IPS DF 6.9 (cell line): ENCODE measurements around the gene CLPSL2.

Experiments used
- DNase-seq: peaks from one replicate; pipeline ENCODE4 v3.0.0-alpha.2; 2013; ENCODE audit warnings: low read depth, low spot score
- H3K27ac ChIP-seq: one replicate; pipeline ENCODE4 v1.5.1; 2013; ENCODE audit warnings: low read length, control low read depth
- H3K27me3 ChIP-seq: 2 replicates; pipeline ENCODE4 v1.6.1; 2013; ENCODE audit warnings: mild to moderate bottlenecking, low read length; ENCODE audit not compliant: control insufficient read depth, insufficient read depth
- H3K36me3 ChIP-seq: 2 replicates; pipeline ENCODE4 v1.6.1; 2013; ENCODE audit warnings: low read length; ENCODE audit not compliant: control insufficient read depth, insufficient read depth
- H3K4me1 ChIP-seq: 2 replicates; pipeline ENCODE4 v1.6.1; 2013; ENCODE audit warnings: low read length; ENCODE audit not compliant: control insufficient read depth, insufficient read depth
- H3K4me3 ChIP-seq: 2 replicates; pipeline ENCODE4 v1.5.1; 2013; ENCODE audit warnings: mild to moderate bottlenecking, low read length
- H3K9me3 ChIP-seq: 2 replicates; pipeline ENCODE4 v1.6.1; 2013; ENCODE audit warnings: low read length, inconsistent platforms; ENCODE audit not compliant: control insufficient read depth, insufficient read depth
- WGBS: extraction: QIAGEN DNeasy Blood & Tissue Kit; methylation state at CpG from one replicate; pipeline ENCODE4 v1.1.7; 2013; ENCODE audit warnings: mixed read lengths, missing lambda C conversion rate; ENCODE audit not compliant: insufficient read length, insufficient coverage; 5-methylcytosine and 5-hydroxymethylcytosine counted together

The CLPSL2 gene

DNA sequence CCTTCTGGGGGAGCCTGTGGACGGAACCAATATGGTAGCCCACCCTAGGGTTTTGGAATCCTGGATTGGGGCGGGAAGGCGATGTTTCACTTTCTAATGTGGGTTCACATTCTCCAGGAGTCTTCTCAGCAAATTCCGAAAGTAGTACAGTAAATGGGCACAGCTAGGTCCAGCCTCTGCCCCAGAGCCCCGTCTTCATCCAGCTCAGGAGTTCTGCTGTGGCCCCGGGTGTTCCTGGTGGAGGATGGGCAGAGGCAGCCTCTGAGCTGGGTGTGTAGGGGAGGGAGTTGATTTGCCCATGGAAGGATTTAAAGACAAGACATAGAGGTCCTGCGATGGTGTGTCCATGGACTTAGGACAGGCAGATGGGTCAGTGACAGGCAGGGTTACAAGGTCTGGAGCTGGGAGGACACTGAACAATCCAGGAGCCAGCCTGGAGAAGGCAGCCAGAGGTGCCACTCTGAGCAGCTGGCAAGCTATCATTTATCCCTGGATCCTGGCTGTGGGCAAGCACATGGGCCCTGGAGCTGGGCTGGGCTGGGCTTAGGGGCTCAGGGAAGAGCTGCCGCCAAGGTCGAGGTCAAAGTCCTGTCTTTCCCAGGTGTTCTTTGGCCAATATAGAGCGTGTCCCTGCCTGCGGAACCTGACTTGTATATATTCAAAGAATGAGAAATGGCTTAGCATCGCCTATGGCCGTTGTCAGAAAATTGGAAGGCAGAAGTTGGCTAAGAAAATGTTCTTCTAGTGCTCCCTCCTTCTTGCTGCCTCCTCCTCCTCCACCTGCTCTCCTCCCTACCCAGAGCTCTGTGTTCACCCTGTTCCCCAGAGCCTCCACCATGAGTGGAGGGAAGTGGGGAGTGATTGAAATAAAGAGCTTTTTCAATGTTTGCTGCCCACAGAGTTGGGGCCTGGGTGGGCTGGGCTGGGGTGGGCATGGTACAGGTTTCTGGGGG is 11.1 kb downstream of the CLPSL2 start:
- no peaks in the 10 kb centered on the region for H3K9me3 ChIP-seq
- no peak overlapping the region for H3K27ac ChIP-seq
- DNase-seq: no peak
- H3K4me1 ChIP-seq: no peaks in the 10 kb centered on the region
- no peak overlapping the region for H3K4me3 ChIP-seq
- WGBS: no CpG with 5 or more reads among the region's 13 CpGs
- no peaks in the 10 kb centered on the region for H3K27me3 ChIP-seq
- H3K36me3 ChIP-seq: no peaks in the 10 kb centered on the region

GRCh38 chr6:35788423-35788982 is 12.1 kb downstream of the CLPSL2 start:
- no peak overlapping the region for H3K4me3 ChIP-seq
- H3K36me3 ChIP-seq: no peaks in the 10 kb centered on the region
- WGBS: no CpG with 5 or more reads among the region's 4 CpGs
- H3K27me3 ChIP-seq: no peaks in the 10 kb centered on the region
- no peaks in the 10 kb centered on the region for H3K4me1 ChIP-seq
- no peak overlapping the region for H3K27ac ChIP-seq
- no peaks in the 10 kb centered on the region for H3K9me3 ChIP-seq
- DNase-seq: no peak

GRCh38 chr6:35790683-35791082 is 14.3 kb downstream of the CLPSL2 start:
- Histone ChIP-seq H3K4me3 (no peak overlapping the region), H3K27me3 (no peaks in the 10 kb centered on the region), H3K4me1 (no peaks in the 10 kb centered on the region), H3K27ac (no peak overlapping the region), H3K36me3 (no peaks in the 10 kb centered on the region), H3K9me3 (no peaks in the 10 kb centered on the region)
- no peak for DNase-seq
- no CpG with 5 or more reads among the region's 5 CpGs for WGBS

GRCh38 chr6:35794536-35795452 is 18.4 kb downstream of the CLPSL2 start:
- peaks cover 1% of the 10 kb centered on the region; the same call in 1 of the 2 replicates for H3K4me1 ChIP-seq

DNA sequence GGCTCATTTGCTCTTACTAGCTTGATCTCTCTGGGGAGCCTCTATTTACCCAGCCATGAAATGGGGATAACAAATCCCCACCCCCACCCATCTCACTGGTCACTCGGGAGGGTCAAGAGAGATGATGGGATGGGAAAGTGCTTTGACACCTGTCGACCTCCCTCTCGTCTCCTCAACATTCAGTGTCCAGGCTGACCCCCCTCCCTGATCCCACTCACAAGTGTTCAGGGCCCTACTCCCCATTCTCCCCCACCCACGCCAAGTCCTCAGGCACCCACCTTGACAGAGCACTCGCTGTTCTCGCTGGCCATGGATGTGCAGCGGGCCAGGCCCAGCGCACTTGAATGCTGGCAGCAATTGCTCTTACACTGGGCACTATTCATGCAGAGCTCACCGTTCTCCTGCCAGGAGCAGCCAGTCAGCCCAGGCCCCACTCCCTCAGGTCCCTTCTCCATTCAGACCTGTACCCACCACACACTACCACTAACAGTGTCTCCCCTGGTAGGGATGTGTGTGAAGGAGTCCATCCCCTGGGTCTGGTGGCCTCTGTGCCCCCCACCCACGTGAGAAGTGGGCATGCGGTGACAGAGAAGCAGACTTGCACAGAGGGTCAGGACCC is 19.2 kb downstream of the CLPSL2 start:
- H3K4me3 ChIP-seq: no peak overlapping the region; the same call in 1 of the 2 replicates
- H3K4me1 ChIP-seq: peaks cover 1% of the 10 kb centered on the region; the same call in 1 of the 2 replicates
- H3K36me3 ChIP-seq: no peaks in the 10 kb centered on the region
- no peak for DNase-seq
- H3K9me3 ChIP-seq: no peaks in the 10 kb centered on the region
- no peak overlapping the region for H3K27ac ChIP-seq
- H3K27me3 ChIP-seq: no peaks in the 10 kb centered on the region
- WGBS: no CpG with 5 or more reads among the region's 11 CpGs

More at GRCh38 chr6:35794536-35795452, 18.4 kb downstream of the CLPSL2 start:
- no peaks in the 10 kb centered on the region for H3K9me3 ChIP-seq
- H3K36me3 ChIP-seq: no peaks in the 10 kb centered on the region
- no peaks in the 10 kb centered on the region for H3K27me3 ChIP-seq
- H3K27ac ChIP-seq: no peak overlapping the region
- no peak overlapping the region for H3K4me3 ChIP-seq
- no CpG with 5 or more reads among the region's 17 CpGs for WGBS
- DNase-seq: no peak

GRCh38 chr6:35796236-35796635 is 19.8 kb downstream of the CLPSL2 start:
- WGBS: no CpG with 5 or more reads among the region's 4 CpGs
- Histone ChIP-seq H3K4me1 (peaks cover 1% of the 10 kb centered on the region; the same call in 1 of the 2 replicates), H3K27ac (no peak overlapping the region), H3K4me3 (no peak overlapping the region), H3K36me3 (no peaks in the 10 kb centered on the region), H3K9me3 (no peaks in the 10 kb centered on the region), H3K27me3 (no peaks in the 10 kb centered on the region)
- no peak for DNase-seq

DNA sequence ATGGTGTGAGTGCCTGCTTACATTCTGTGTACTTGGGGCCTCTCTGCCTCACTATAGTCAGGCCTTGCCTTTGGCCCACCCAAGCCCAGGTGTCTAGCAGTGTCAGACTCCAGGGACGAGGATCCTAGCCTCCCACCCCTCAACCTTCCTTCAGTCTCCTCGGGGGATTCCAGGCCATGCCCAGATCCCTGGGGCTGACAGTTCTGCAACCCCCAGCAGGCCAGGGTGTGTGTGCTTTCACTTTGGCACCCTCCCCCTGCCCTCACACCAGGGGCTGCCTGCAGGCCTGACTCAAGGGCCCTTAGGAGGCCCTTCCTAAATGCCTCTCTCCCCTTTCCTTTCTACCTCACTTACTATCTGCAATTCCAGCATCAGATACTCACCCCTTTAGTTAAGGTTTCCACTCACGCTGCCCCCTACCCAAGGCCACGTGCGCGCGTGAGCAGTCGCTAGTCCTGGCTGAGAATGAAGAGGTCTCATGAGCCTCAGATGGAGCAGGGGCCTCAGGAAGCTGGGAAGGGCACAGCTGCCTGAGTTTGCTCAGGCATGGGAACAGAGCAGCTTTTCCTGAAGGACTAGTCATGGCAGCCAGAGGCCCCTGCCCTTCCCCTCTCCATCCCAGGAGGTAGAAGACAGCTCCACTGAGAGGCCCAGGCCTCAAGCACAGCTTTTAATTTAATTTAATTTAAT is 21.6 kb downstream of the CLPSL2 start:
- H3K4me3 ChIP-seq: no peak overlapping the region
- H3K27ac ChIP-seq: no peak overlapping the region
- H3K4me1 ChIP-seq: peaks cover 1% of the 10 kb centered on the region; the same call in 1 of the 2 replicates
- WGBS: no CpG with 5 or more reads among the region's 8 CpGs
- no peak for DNase-seq
- no peaks in the 10 kb centered on the region for H3K27me3 ChIP-seq
- H3K9me3 ChIP-seq: no peaks in the 10 kb centered on the region
- no peaks in the 10 kb centered on the region for H3K36me3 ChIP-seq

DNA sequence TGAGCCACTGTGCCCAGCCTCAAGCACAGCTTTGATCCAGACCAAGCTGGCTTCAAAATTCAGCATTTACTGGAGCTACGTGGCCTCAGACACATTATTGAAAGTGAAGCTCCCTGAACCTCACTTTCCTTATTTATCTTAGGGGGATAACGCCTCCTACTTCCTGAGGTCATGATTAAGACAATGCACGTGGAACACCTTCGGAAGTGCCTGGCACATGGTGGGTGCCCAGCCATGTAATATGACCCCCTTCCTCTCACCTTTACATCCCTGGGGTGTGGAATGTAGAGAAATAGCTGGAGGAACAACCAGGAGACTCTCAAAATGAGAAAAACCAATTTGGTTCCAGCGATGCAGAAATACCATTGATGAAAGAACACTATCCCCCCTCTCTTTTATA is 22.3 kb downstream of the CLPSL2 start:
- no peaks in the 10 kb centered on the region for H3K36me3 ChIP-seq
- no CpG with 5 or more reads among the region's 5 CpGs for WGBS
- H3K27me3 ChIP-seq: no peaks in the 10 kb centered on the region
- H3K4me3 ChIP-seq: no peak overlapping the region
- no peaks in the 10 kb centered on the region for H3K9me3 ChIP-seq
- no peak overlapping the region for H3K27ac ChIP-seq
- no peak for DNase-seq
- peaks cover 1% of the 10 kb centered on the region; the same call in 1 of the 2 replicates for H3K4me1 ChIP-seq

GRCh38 chr6:35801148-35801547 is 24.8 kb downstream of the CLPSL2 start:
- H3K27ac ChIP-seq: no peak overlapping the region
- no peaks in the 10 kb centered on the region for H3K9me3 ChIP-seq
- H3K27me3 ChIP-seq: no peaks in the 10 kb centered on the region
- peaks cover 4% of the 10 kb centered on the region for H3K4me1 ChIP-seq
- WGBS: no CpG with 5 or more reads among the region's 3 CpGs
- H3K36me3 ChIP-seq: no peaks in the 10 kb centered on the region
- no peak overlapping the region for H3K4me3 ChIP-seq
- DNase-seq: no peak
